ENCODE data around the gene SPRED3.

GRCh38 chr19:38412491-38412890 lies 24.0 kb downstream of the SPRED3 start:
- TF ChIP-seq POLR2A (IDR thresholded peaks at IDR 0.05) (no peak), CTCF (IDR thresholded peaks at IDR 0.05) (no peak)

Measured in adrenal gland (tissue), 5 donors.